Keratinocyte (primary cell): ENCODE data around the gene LRP1B. TPM values are rescaled to one million over a fixed set of nuclear protein-coding genes. Genes with fewer than 3 reads are reported as not detected.

Source experiments
- DNase-seq: peaks from one replicate; pipeline ENCODE4 v3.0.0-alpha.2; 2011; ENCODE audit warnings: low read depth, missing footprints, low spot score
- FAIRE-seq: peaks from 2 replicates; lab custom pipeline; 2011; peaks lifted over from hg19 to GRCh38; lab: Jason Lieb, UNC
- H2AFZ ChIP-seq: 2 replicates; pipeline ENCODE4 v1.6.0; 2012; ENCODE audit warnings: low read length, control low read depth, inconsistent platforms; ENCODE audit not compliant: control insufficient read depth
- H3K27ac ChIP-seq: 2 replicates; pipeline ENCODE4 v1.5.1; 2011; ENCODE audit warnings: low read length; ENCODE audit not compliant: control insufficient read depth, insufficient read depth
- H3K27me3 ChIP-seq: 3 replicates; pipeline ENCODE4 v1.6.0; 2011; ENCODE audit warnings: low read length; ENCODE audit not compliant: control insufficient read depth, insufficient read depth; ENCODE audit errors: extremely low read depth
- H3K36me3 ChIP-seq, 2 experiments: 2 replicates in 1 of 2; 3 replicates in 1 of 2; pipeline ENCODE4 v1.5.1; 2011; ENCODE audit warnings: low read length in 2 of 2, mild to moderate bottlenecking in 1 of 2; ENCODE audit not compliant: control insufficient read depth in 2 of 2, insufficient read depth in 2 of 2; ENCODE audit errors: extremely low read depth in 1 of 2
- H3K4me1 ChIP-seq: 3 replicates; pipeline ENCODE4 v1.5.1; 2011; ENCODE audit warnings: low read length; ENCODE audit not compliant: control insufficient read depth, insufficient read depth; ENCODE audit errors: extremely low read depth
- H3K4me2 ChIP-seq: 3 replicates; pipeline ENCODE4 v1.6.0; 2011; ENCODE audit warnings: low read depth, low read length; ENCODE audit not compliant: control insufficient read depth, insufficient read depth; ENCODE audit errors: extremely low read depth
- H3K4me3 ChIP-seq, 3 experiments: fragments of 200-600 bp in 1 of 3; sonication (generic) in 1 of 3; 2 replicates in 2 of 3; 3 replicates in 1 of 3; pipeline ENCODE4 v1.5.1; 2011 to 2016; ENCODE audit warnings: low read length in 3 of 3, mild to moderate bottlenecking in 3 of 3, control low read depth in 2 of 3, inconsistent platforms in 1 of 3, low read depth in 1 of 3, mixed read lengths in 1 of 3, mixed run types in 1 of 3, moderate library complexity in 1 of 3; ENCODE audit not compliant: control insufficient read depth in 2 of 3, insufficient read depth in 2 of 3; ENCODE audit errors: extremely low read depth in 1 of 3
- H3K79me2 ChIP-seq: 2 replicates; pipeline ENCODE4 v1.6.0; 2012; ENCODE audit warnings: low read length; ENCODE audit not compliant: control insufficient read depth, insufficient read depth
- H3K9ac ChIP-seq: 3 replicates; pipeline ENCODE4 v1.6.0; 2011; ENCODE audit warnings: low read length; ENCODE audit not compliant: control insufficient read depth, insufficient read depth; ENCODE audit errors: extremely low read depth
- H3K9me1 ChIP-seq: 3 replicates; pipeline ENCODE4 v1.6.0; 2011; ENCODE audit warnings: low read length; ENCODE audit not compliant: control insufficient read depth, insufficient read depth; ENCODE audit errors: extremely low read depth
- H3K9me3 ChIP-seq: 2 replicates; pipeline ENCODE4 v1.5.1; 2012; ENCODE audit warnings: low read depth, low read length; ENCODE audit not compliant: control insufficient read depth
- H4K20me1 ChIP-seq: 3 replicates; pipeline ENCODE4 v1.6.0; 2011; ENCODE audit warnings: low read length; ENCODE audit not compliant: control insufficient read depth, insufficient read depth; ENCODE audit errors: extremely low read depth
- CTCF ChIP-seq, 3 experiments: IDR thresholded peaks in 1 of 3; conservative IDR thresholded peaks in 1 of 3; optimal IDR thresholded peaks in 1 of 3; 2 replicates in 2 of 3; 3 replicates in 1 of 3; pipeline versions ENCODE3 to v1.5.1; 2011; ENCODE audit warnings: low read length in 3 of 3, mild to moderate bottlenecking in 3 of 3, moderate library complexity in 2 of 3, control low read depth in 1 of 3, inconsistent platforms in 1 of 3; ENCODE audit not compliant: insufficient read depth in 2 of 3; ENCODE audit errors: extremely low read depth in 1 of 3
- EZH2 ChIP-seq: IDR thresholded peaks from one replicate; pipeline ENCODE4 v1.6.1; 2012; ENCODE audit warnings: inconsistent platforms, mild to moderate bottlenecking, low read length, moderate library complexity
- dilution Hi-C: fragments of 300-500 bp; cut with MboI; formaldehyde crosslinking; loops from one replicate; pipeline ENCODE4 v1.7.0; 2020; ENCODE audit warnings: low sequenced_read_pairs; ENCODE audit not compliant: extremely low pct_ligation_motif_present
- polyA plus RNA-seq, 5 experiments: library from polyadenylated mRNA; depleted of rRNA in 3 of 5; stranded (reverse) in 3 of 5; stranded (forward) in 1 of 5; unstranded in 1 of 5; fragments of >200 nt; gene quantifications; 1 replicate in 1 of 5; 2 replicates in 3 of 5; 3 replicates in 1 of 5; pipeline versions ENCODE4 v1.2.1 to v1.2.3, GENCODE V29; 2011 to 2012; ENCODE audit warnings: missing spikeins in 2 of 5, low read depth in 1 of 5, low replicate concordance in 1 of 5

LRP1B gene
- polyA plus RNA-seq, 1 donor (not counting 4 experiments of a cell fraction or from before 2014, with no cell fraction given): not detected

DNA sequence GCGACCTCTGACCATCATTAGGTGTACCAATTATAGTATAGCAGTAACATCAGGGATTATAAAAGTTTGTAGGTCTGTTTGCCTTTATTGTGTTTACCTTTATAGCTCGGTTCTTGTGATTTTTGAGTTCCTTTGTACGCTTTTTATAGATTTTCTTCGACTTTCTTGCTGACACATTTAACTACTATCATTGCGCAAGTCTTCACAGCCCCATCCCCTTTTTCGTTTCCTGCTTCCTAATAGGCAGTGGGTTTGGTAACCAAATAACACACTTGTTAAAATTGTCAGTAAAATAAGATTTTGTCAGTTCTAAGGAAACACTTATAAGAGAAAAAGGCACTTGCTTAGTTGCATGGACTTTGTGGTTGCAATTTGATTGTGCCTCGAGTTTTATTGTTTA lies 541.5 kb downstream of the LRP1B start:
- no peak for TF ChIP-seq EZH2
- no peak for TF ChIP-seq CTCF (optimal IDR thresholded peaks at IDR 0.05 in 1 of 3, IDR thresholded peaks at IDR 0.05 in 1 of 3, conservative IDR thresholded peaks at IDR 0.05 in 1 of 3; ENCODE audit: extremely low read depth in 1 of 3, insufficient read depth in 2 of 3, low read length in 3 of 3)
- dilution Hi-C loops: no loop called here
- Histone ChIP-seq H3K4me2 (no peak overlapping the region), H3K9ac (no peak overlapping the region), H2AFZ (no peak overlapping the region), H3K9me3 (peaks cover 1% of the 10 kb centered on the region), H3K9me1 (no peaks in the 10 kb centered on the region), H3K4me1 (no peaks in the 10 kb centered on the region), H3K79me2 (no peaks in the 10 kb centered on the region), H3K36me3 (no peaks in the 10 kb centered on the region), H4K20me1 (no peaks in the 10 kb centered on the region), H3K27me3 (no peaks in the 10 kb centered on the region), H3K27ac (no peak overlapping the region), H3K4me3 (no peak overlapping the region)
- DNase-seq: no peak
- FAIRE-seq: no peak

GRCh38 chr2:141586985-141587384 lies 543.8 kb downstream of the LRP1B start:
- no peaks in the 10 kb centered on the region for H3K9me1 ChIP-seq
- FAIRE-seq: no peak
- dilution Hi-C loops: no loop called here

More at GRCh38 chr2:141586985-141587384, 543.8 kb downstream of the LRP1B start:
- Histone ChIP-seq H3K4me1 (no peaks in the 10 kb centered on the region), H3K9me3 (no peaks in the 10 kb centered on the region), H3K79me2 (no peaks in the 10 kb centered on the region), H3K36me3 (no peaks in the 10 kb centered on the region), H4K20me1 (no peaks in the 10 kb centered on the region), H3K27me3 (no peaks in the 10 kb centered on the region), H3K27ac (no peak overlapping the region), H2AFZ (no peak overlapping the region), H3K4me3 (no peak overlapping the region), H3K4me2 (no peak overlapping the region), H3K9ac (no peak overlapping the region)
- no peak for DNase-seq
- no peak for TF ChIP-seq EZH2
- no peak for TF ChIP-seq CTCF (optimal IDR thresholded peaks at IDR 0.05 in 1 of 3, IDR thresholded peaks at IDR 0.05 in 1 of 3, conservative IDR thresholded peaks at IDR 0.05 in 1 of 3; ENCODE audit: extremely low read depth in 1 of 3, insufficient read depth in 2 of 3, low read length in 3 of 3)
